Sigmoid colon (tissue), 4 donors: ENCODE results near the gene PPM1L.

ENCODE experiments used
- CTCF ChIP-seq, 4 experiments: fragments of 450-650 bp in 3 of 4; fragments of 200-600 bp in 1 of 4; IDR thresholded peaks; one replicate each; pipeline ENCODE4 v1.5.1; 2016 to 2019; ENCODE audit warnings: antibody characterized with exemption in 4 of 4, mild to moderate bottlenecking in 3 of 4, moderate library complexity in 2 of 4
- POLR2A ChIP-seq, 2 donors: fragments of 450-650 bp; IDR thresholded peaks; one replicate each; pipeline ENCODE4 v1.6.1; 2016; ENCODE audit warnings: antibody characterized with exemption in 2 of 2, mild to moderate bottlenecking in 2 of 2, moderate library complexity in 2 of 2
- POLR2AphosphoS5 ChIP-seq, 4 donors: sonication (generic); formaldehyde crosslinking; IDR thresholded peaks; one replicate each; pipeline ENCODE4 v1.6.1; 2017; ENCODE audit warnings: antibody characterized with exemption in 4 of 4

DNA sequence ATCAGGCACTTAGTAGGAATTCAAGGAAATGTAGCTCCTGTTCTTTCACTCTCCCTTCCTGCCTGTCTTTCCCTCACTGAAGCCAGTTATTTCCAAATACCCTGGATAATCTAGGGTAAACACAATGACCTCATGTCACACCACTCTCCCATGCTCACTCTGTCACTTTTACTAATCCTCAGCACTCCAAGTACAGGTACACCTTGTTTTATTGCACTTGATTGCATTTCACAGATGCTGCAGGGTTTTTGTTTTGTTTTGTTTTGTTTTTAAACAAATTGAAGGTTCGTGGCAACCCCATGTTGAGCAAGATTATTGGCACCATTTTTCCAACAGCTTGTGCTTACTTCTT, 40.8 kb downstream of the PPM1L start:
- TF ChIP-seq CTCF (IDR thresholded peaks at IDR 0.05) (no peak), POLR2AphosphoS5 (IDR thresholded peaks at IDR 0.05) (no peak), POLR2A (IDR thresholded peaks at IDR 0.05) (no peak)
